ENCODE data around the gene TRPC4AP.

The TRPC4AP gene

DNA sequence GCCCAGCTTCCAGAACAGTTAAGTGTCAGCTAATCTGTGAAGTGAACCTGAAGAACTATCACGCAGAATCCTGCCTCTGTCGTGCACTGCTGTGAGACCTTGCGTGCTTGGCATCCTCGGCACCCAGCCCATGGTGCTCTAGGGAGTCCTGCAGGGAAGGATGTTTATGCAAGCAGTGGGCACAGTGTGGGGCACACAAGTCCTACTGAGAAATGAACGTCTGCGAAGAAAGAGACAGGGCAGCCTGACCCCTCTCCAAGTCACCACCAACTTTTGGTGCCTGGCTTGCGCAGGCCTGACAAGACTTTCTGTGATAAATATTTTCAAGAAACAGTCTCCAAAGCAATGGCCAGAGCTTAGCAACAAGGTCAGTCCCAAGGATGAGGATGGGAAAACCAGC, 69.0 kb downstream of the TRPC4AP start:
- ATAC-seq, result no peak
- no peak for TF ChIP-seq GLIS3 (CRISPR knock-in tag; IDR thresholded peaks at IDR 0.05)
- no peak for TF ChIP-seq CSDC2 (CRISPR knock-in tag; IDR thresholded peaks at IDR 0.05)
- no peak for TF ChIP-seq ZFP30 (CRISPR knock-in tag; IDR thresholded peaks at IDR 0.05)
- TF ChIP-seq ISL1 (CRISPR knock-in tag; IDR thresholded peaks at IDR 0.05), result no peak
- TF ChIP-seq OSR1 (CRISPR knock-in tag; IDR thresholded peaks at IDR 0.05), result no peak
- TF ChIP-seq BACH2 (CRISPR knock-in tag; IDR thresholded peaks at IDR 0.05; ENCODE audit: borderline replicate concordance), result no peak
- TF ChIP-seq ARNTL (CRISPR knock-in tag; IDR thresholded peaks at IDR 0.05; ENCODE audit: borderline replicate concordance, low read depth), result no peak
- TF ChIP-seq, protein P1, sequence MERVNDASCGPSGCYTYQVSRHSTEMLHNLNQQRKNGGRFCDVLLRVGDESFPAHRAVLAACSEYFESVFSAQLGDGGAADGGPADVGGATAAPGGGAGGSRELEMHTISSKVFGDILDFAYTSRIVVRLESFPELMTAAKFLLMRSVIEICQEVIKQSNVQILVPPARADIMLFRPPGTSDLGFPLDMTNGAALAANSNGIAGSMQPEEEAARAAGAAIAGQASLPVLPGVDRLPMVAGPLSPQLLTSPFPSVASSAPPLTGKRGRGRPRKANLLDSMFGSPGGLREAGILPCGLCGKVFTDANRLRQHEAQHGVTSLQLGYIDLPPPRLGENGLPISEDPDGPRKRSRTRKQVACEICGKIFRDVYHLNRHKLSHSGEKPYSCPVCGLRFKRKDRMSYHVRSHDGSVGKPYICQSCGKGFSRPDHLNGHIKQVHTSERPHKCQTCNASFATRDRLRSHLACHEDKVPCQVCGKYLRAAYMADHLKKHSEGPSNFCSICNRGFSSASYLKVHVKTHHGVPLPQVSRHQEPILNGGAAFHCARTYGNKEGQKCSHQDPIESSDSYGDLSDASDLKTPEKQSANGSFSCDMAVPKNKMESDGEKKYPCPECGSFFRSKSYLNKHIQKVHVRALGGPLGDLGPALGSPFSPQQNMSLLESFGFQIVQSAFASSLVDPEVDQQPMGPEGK (CRISPR knock-in tag; IDR thresholded peaks at IDR 0.05; ENCODE audit: borderline replicate concordance), result no peak
- TF ChIP-seq, protein P2, sequence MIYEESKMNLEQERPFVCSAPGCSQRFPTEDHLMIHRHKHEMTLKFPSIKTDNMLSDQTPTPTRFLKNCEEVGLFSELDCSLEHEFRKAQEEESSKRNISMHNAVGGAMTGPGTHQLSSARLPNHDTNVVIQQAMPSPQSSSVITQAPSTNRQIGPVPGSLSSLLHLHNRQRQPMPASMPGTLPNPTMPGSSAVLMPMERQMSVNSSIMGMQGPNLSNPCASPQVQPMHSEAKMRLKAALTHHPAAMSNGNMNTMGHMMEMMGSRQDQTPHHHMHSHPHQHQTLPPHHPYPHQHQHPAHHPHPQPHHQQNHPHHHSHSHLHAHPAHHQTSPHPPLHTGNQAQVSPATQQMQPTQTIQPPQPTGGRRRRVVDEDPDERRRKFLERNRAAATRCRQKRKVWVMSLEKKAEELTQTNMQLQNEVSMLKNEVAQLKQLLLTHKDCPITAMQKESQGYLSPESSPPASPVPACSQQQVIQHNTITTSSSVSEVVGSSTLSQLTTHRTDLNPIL (CRISPR knock-in tag; IDR thresholded peaks at IDR 0.05; ENCODE audit: low read depth), result no peak
- TF ChIP-seq ESRRG (CRISPR knock-in tag; IDR thresholded peaks at IDR 0.05), result no peak
- no peak for TF ChIP-seq SNAI2 (CRISPR knock-in tag; IDR thresholded peaks at IDR 0.05)
- no peak for TF ChIP-seq ZFP3 (CRISPR knock-in tag; IDR thresholded peaks at IDR 0.05)
- TF ChIP-seq ZNF70 (CRISPR knock-in tag; IDR thresholded peaks at IDR 0.05), result no peak
- TF ChIP-seq, protein P3, sequence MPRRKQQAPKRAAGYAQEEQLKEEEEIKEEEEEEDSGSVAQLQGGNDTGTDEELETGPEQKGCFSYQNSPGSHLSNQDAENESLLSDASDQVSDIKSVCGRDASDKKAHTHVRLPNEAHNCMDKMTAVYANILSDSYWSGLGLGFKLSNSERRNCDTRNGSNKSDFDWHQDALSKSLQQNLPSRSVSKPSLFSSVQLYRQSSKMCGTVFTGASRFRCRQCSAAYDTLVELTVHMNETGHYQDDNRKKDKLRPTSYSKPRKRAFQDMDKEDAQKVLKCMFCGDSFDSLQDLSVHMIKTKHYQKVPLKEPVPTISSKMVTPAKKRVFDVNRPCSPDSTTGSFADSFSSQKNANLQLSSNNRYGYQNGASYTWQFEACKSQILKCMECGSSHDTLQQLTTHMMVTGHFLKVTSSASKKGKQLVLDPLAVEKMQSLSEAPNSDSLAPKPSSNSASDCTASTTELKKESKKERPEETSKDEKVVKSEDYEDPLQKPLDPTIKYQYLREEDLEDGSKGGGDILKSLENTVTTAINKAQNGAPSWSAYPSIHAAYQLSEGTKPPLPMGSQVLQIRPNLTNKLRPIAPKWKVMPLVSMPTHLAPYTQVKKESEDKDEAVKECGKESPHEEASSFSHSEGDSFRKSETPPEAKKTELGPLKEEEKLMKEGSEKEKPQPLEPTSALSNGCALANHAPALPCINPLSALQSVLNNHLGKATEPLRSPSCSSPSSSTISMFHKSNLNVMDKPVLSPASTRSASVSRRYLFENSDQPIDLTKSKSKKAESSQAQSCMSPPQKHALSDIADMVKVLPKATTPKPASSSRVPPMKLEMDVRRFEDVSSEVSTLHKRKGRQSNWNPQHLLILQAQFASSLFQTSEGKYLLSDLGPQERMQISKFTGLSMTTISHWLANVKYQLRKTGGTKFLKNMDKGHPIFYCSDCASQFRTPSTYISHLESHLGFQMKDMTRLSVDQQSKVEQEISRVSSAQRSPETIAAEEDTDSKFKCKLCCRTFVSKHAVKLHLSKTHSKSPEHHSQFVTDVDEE (CRISPR knock-in tag; IDR thresholded peaks at IDR 0.05), result no peak
- TF ChIP-seq RARB (CRISPR knock-in tag; IDR thresholded peaks at IDR 0.05), result no peak

DNA sequence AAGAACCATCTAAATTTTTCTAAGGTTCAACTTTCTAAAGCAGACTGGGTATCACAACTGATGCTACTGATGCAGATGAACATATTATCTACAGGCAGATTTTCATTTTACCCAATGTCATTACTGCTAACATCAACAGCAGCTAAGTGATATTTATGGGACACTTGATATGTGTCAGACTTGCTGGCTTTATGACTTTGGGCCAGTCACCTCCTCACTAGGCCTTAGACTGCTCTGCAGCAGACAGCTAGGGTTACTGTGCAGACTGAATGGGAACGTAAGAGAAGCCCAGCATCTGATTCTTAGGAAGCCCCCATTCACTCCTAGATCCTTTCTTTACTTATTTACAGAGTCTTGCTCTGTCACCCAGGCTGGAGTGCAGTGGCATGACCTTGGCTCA, 70.8 kb downstream of the TRPC4AP start:
- no peak for ATAC-seq
- TF ChIP-seq CSDC2 (CRISPR knock-in tag; IDR thresholded peaks at IDR 0.05) (no peak), BACH2 (CRISPR knock-in tag; IDR thresholded peaks at IDR 0.05; ENCODE audit: borderline replicate concordance) (no peak), ZFP30 (CRISPR knock-in tag; IDR thresholded peaks at IDR 0.05) (no peak), ZC3H10 (CRISPR knock-in tag; IDR thresholded peaks at IDR 0.05) (no peak), ISL1 (CRISPR knock-in tag; IDR thresholded peaks at IDR 0.05) (no peak), RARB (CRISPR knock-in tag; IDR thresholded peaks at IDR 0.05) (no peak), PPARA (CRISPR knock-in tag; IDR thresholded peaks at IDR 0.05; ENCODE audit: borderline replicate concordance) (no peak), OSR1 (CRISPR knock-in tag; IDR thresholded peaks at IDR 0.05) (no peak), ZNF8 (CRISPR knock-in tag; IDR thresholded peaks at IDR 0.05) (no peak), TOX (CRISPR knock-in tag; IDR thresholded peaks at IDR 0.05; ENCODE audit: borderline replicate concordance) (no peak)
- TF ChIP-seq, protein P2 (CRISPR knock-in tag; IDR thresholded peaks at IDR 0.05; ENCODE audit: low read depth), result no peak
- TF ChIP-seq, protein P4, sequence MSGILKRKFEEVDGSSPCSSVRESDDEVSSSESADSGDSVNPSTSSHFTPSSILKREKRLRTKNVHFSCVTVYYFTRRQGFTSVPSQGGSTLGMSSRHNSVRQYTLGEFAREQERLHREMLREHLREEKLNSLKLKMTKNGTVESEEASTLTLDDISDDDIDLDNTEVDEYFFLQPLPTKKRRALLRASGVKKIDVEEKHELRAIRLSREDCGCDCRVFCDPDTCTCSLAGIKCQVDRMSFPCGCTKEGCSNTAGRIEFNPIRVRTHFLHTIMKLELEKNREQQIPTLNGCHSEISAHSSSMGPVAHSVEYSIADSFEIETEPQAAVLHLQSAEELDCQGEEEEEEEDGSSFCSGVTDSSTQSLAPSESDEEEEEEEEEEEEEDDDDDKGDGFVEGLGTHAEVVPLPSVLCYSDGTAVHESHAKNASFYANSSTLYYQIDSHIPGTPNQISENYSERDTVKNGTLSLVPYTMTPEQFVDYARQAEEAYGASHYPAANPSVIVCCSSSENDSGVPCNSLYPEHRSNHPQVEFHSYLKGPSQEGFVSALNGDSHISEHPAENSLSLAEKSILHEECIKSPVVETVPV (CRISPR knock-in tag; IDR thresholded peaks at IDR 0.05), result no peak
- TF ChIP-seq, protein P1 (CRISPR knock-in tag; IDR thresholded peaks at IDR 0.05; ENCODE audit: borderline replicate concordance), result no peak
- TF ChIP-seq, protein P5, sequence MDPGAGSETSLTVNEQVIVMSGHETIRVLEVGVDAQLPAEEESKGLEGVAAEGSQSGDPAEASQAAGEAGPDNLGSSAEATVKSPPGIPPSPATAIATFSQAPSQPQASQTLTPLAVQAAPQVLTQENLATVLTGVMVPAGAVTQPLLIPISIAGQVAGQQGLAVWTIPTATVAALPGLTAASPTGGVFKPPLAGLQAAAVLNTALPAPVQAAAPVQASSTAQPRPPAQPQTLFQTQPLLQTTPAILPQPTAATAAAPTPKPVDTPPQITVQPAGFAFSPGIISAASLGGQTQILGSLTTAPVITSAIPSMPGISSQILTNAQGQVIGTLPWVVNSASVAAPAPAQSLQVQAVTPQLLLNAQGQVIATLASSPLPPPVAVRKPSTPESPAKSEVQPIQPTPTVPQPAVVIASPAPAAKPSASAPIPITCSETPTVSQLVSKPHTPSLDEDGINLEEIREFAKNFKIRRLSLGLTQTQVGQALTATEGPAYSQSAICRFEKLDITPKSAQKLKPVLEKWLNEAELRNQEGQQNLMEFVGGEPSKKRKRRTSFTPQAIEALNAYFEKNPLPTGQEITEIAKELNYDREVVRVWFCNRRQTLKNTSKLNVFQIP (CRISPR knock-in tag; IDR thresholded peaks at IDR 0.05; ENCODE audit: borderline replicate concordance, low read depth), result no peak
